ENCODE data around the gene SEC22C. TPM values are rescaled to one million over a fixed set of nuclear protein-coding genes. Genes with fewer than 3 reads are reported as not detected.
"Not testable (repeated sequence)": the region's sequence is repeated elsewhere in the genome, so short reads cannot be mapped to it uniquely, and the experiment has no call there.

The SEC22C gene
- total RNA-seq, 6 donors from 2014 or later, result 36.3 to 59.7 (median 50.6) TPM

DNA sequence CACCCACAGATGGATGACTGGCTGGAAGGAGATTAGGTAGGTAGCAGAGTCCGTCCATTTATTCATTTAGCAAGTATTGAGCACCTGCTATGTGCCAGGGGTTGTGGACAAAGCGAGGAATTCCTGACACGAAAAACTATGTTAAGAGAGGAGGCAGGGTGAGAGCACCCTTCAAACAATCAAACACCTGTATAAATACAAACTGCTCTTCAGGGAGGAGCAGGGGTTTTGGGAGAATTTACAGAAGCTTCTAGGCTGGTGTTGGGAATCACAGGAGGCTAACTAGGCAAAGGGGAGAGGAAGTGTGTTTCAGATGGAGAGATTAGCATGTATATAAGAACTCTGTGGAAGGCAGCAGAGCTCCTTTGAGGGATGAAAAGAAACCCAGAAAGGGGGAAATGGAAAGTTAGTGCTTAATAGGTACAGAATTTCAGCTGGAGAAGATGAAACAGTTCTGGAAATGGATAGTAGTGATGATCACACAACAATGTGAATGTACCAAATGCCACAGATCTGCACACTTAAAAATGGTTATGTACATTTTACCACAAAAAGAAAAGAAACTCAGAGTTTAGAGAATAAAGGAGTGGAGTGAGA, 805 bp upstream of the SEC22C start:
- H3K27me3 ChIP-seq, result no peaks in the 10 kb centered on the region
- peaks cover 14 to 32% (median 24%) of the 10 kb centered on the region in 4 donors for H3K4me1 ChIP-seq
- no peak for DNase-seq
- peak overlapping the region; percentile 85 to 96 (median 88) for H3K27ac ChIP-seq
- ATAC-seq (ENCODE audit: low FRiP score in 2 of 2), result no peak
- H3K36me3 ChIP-seq, result no peaks in the 10 kb centered on the region
- WGBS, 2 donors, result 0 to 5% methylated on average over 3 of the region's 3 CpGs
- peak overlapping the region; percentile 38 to 94 (median 75) for H3K4me3 ChIP-seq
- H3K9me3 ChIP-seq, result no peaks in the 10 kb centered on the region
- no peak for TF ChIP-seq POLR2A (IDR thresholded peaks at IDR 0.05)
- TF ChIP-seq POLR2AphosphoS5 (IDR thresholded peaks at IDR 0.05), result no peak

DNA sequence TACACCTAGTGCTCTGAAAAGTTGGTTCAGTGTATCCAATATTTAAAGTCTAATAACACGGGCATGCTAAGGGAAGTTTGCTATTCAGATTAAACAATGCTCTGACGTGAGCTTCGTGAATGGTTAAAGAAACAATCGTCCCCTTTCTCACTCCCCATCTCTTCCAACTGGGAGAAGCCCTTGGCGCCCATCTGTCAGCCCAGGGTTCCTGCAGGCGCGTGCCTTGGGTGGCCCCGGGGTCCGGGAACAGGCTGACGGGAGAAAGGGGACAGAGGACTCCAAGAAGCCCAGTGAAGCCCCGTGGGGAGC, 413 bp downstream of the SEC22C start:
- no peaks in the 10 kb centered on the region for H3K27me3 ChIP-seq
- no peaks in the 10 kb centered on the region for H3K36me3 ChIP-seq
- H3K9me3 ChIP-seq, result no peaks in the 10 kb centered on the region
- H3K4me3 ChIP-seq, result peak overlapping the region; percentile 38 to 94 (median 75)
- peaks cover 14 to 32% (median 24%) of the 10 kb centered on the region in 4 donors for H3K4me1 ChIP-seq
- no peak for DNase-seq
- 0% methylated on average over 5 to 11 of the region's 11 CpGs for WGBS, 2 donors
- ATAC-seq (ENCODE audit: low FRiP score in 2 of 2), result no peak
- H3K27ac ChIP-seq, result peak overlapping the region; percentile 85 to 96 (median 88)
- TF ChIP-seq, protein P1, sequence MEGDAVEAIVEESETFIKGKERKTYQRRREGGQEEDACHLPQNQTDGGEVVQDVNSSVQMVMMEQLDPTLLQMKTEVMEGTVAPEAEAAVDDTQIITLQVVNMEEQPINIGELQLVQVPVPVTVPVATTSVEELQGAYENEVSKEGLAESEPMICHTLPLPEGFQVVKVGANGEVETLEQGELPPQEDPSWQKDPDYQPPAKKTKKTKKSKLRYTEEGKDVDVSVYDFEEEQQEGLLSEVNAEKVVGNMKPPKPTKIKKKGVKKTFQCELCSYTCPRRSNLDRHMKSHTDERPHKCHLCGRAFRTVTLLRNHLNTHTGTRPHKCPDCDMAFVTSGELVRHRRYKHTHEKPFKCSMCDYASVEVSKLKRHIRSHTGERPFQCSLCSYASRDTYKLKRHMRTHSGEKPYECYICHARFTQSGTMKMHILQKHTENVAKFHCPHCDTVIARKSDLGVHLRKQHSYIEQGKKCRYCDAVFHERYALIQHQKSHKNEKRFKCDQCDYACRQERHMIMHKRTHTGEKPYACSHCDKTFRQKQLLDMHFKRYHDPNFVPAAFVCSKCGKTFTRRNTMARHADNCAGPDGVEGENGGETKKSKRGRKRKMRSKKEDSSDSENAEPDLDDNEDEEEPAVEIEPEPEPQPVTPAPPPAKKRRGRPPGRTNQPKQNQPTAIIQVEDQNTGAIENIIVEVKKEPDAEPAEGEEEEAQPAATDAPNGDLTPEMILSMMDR (IDR thresholded peaks at IDR 0.05), result peak in 1 of 6 experiments; percentile 6
- TF ChIP-seq EP300 (IDR thresholded peaks at IDR 0.05), result no peak

DNA sequence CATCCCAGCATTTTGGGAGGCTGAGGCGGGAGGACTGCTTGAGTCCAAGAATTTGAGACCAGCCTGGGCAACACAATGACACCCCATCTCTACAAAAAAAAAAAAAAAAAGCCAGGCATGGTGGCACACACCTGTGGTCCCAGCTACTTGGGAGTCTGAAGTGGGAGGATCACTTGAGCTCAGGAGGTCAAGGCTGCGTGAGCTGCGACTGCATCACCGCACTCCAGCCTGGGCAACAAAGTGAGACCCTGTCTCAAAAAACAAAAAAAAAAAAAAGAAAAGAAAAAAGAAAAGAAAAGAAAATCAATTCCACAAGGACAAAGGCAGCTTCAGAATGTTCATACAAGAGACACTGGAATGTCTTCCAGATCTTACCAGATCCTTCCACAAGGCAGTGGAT, 2.4 kb downstream of the SEC22C start:
- not testable (repeated sequence) for ATAC-seq (ENCODE audit: low FRiP score in 2 of 2); H3K4me3 ChIP-seq; H3K9me3 ChIP-seq; H3K27ac ChIP-seq; H3K36me3 ChIP-seq; H3K27me3 ChIP-seq; DNase-seq
- H3K4me1 ChIP-seq, result peaks cover 14 to 32% (median 24%) of the 10 kb centered on the region in 4 donors
- WGBS, 2 donors, result 98 to 100% methylated on average over 4 of the region's 4 CpGs

DNA sequence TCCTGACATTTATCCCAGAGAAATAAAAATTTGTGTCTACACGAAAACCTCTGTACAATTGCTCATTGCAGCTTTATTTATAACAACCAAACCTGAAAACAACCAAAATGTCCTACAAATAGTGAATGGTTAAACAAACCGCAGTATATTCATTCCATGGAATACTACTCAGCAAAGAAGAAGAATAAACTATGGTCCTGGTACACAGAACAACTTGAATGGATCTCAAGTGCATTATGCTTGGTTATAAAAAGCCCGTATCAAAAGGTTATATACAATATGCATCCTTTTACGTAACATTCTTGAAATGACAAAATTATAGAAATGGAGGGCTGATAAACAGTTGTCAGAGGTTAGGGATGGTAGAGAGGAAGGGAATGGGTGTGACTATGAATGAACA, 3.7 kb downstream of the SEC22C start:
- Histone ChIP-seq H3K36me3 (peaks cover 0 to 15% (median 2%) of the 10 kb centered on the region in 4 donors), H3K4me1 (peaks cover 14 to 30% (median 24%) of the 10 kb centered on the region in 4 donors), H3K4me3 (no peak overlapping the region), H3K27me3 (no peaks in the 10 kb centered on the region), H3K9me3 (peaks cover 0 to 5% (median 0%) of the 10 kb centered on the region in 4 donors), H3K27ac (no peak overlapping the region)
- ATAC-seq (ENCODE audit: low FRiP score in 2 of 2), result no peak
- TF ChIP-seq POLR2AphosphoS5 (IDR thresholded peaks at IDR 0.05) (no peak), EP300 (IDR thresholded peaks at IDR 0.05) (no peak), POLR2A (IDR thresholded peaks at IDR 0.05) (no peak)
- TF ChIP-seq, protein P1 (IDR thresholded peaks at IDR 0.05), result no peak
- 97 to 98% methylated on average over 4 of the region's 4 CpGs for WGBS, 2 donors
- DNase-seq, result no peak

DNA sequence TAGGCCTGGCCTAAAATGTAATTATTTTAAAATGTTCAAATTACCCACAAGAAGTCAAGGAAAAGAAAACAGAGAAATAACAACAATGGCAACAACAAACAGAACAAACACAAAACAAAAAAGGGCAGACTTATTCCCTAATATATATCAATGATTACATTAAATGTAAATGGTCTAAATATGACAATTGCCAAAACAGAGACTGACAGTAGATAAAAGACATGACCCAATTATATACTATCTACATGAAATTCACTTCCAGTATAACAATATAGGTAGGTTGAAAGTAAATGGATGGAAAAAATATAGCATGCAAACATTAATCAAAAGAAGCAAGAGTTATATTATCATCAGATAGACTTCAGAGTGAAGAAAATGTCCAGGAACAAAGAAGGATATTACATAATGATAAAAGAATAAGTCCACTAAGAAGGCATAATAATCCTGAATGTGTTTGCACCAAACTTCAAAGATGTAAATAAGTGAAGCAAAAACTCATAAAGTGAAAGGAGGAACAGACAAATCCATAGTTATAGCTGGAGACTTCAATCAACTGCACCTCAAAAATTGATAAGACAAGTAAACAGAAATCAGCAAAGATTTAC, 6.5 kb downstream of the SEC22C start:
- Histone ChIP-seq H3K4me1 (peaks cover 0 to 8% (median 7%) of the 10 kb centered on the region in 4 donors), H3K27me3 (no peaks in the 10 kb centered on the region), H3K27ac (no peak overlapping the region), H3K4me3 (no peak overlapping the region), H3K9me3 (peaks cover 0 to 5% (median 0%) of the 10 kb centered on the region in 4 donors), H3K36me3 (peaks cover 0 to 15% (median 2%) of the 10 kb centered on the region in 4 donors)
- no peak for DNase-seq
- no peak for ATAC-seq (ENCODE audit: low FRiP score in 2 of 2)
- TF ChIP-seq EP300 (IDR thresholded peaks at IDR 0.05) (no peak), POLR2AphosphoS5 (IDR thresholded peaks at IDR 0.05) (no peak), POLR2A (IDR thresholded peaks at IDR 0.05) (no peak)
- TF ChIP-seq, protein P1 (IDR thresholded peaks at IDR 0.05), result no peak

DNA sequence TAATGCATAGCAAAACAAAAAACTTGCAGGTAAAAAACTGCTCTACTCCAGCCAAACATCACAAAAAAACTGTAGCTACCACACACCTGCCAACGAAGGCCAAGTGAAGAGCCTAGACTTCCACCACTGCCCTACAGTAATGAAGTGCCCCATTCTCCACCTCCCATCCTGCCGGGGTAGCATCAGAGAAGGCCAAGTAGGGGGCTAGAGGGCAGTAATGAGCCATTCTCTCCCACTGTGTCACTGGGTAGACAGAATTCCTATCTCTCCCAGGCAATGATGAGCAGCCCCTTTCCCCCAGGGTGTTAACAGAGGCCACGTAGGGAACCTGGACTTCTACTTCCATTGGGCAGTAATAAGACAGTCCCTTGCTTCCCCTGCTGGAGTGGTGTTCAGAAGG, 9.5 kb downstream of the SEC22C start:
- peak; percentile 49 to 71 for ATAC-seq (ENCODE audit: low FRiP score in 2 of 2)

More for the DNA sequence above, 9.5 kb downstream of the SEC22C start:
- peak in 1 of 2 donors; percentile 35 for DNase-seq
- no peak for TF ChIP-seq POLR2A (IDR thresholded peaks at IDR 0.05)
- TF ChIP-seq, protein P1 (IDR thresholded peaks at IDR 0.05), result peak in 2 of 6 experiments; percentile 23 to 34
- Histone ChIP-seq H3K4me3 (no peak overlapping the region), H3K4me1 (no peaks in the 10 kb centered on the region), H3K9me3 (peaks cover 0 to 5% (median 0%) of the 10 kb centered on the region in 4 donors), H3K27me3 (no peaks in the 10 kb centered on the region), H3K27ac (no peak overlapping the region), H3K36me3 (peaks cover 0 to 34% (median 7%) of the 10 kb centered on the region in 4 donors)
- 65 to 66% methylated on average over 3 of the region's 3 CpGs for WGBS, 2 donors
